DMS53 treated with DMSO at 0.1 percent for 48 hours (cell line): ENCODE results near the gene SRF.
A peak's percentile ranks its signal among the peaks of the same experiment; 100 is the strongest.

ENCODE experiments used
- DNase-seq: peaks from one replicate; lab custom pipeline; 2025; ENCODE audit not compliant: unreplicated experiment; lab: John Stamatoyannopoulos, UW

SRF gene

DNA sequence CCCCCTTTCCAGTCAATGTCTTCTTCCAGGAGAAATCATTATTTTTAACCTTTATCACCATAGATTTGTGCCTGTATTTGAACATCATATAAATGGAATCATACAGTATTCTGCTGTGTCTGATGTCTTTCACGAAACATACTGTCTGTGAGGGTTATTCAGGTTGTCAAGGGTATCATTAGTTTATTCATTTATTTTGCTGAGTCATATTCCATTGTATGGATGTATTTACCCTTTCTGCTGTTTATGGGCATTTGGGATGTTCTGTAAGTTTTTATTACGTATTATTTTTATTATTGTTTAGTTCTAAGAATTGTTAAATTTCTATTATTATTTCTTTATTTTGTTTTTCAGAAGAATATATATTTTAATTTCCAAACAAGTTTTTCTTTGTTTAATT is 36.2 kb downstream of the SRF start:
- peak; percentile 22 for DNase-seq

DNA sequence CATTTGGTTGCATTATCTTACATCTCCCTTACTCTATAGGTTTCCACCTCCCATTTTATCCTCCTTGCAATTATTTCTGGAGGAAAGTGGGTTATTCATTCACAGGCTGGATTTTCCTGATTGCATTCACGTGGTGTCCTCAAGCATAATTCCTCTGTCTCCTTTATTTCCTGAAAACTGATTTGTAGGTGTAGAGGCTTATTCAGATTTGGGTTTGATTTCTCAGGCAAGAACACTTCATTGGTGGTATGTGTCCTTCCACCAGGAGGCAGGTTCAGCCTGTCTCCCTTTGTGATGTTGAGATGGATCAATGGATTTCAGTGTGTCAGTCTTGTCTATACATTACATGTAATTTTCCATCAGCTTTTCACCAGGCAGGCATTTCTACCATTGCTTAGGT is 40.9 kb downstream of the SRF start:
- no peak for DNase-seq

DNA sequence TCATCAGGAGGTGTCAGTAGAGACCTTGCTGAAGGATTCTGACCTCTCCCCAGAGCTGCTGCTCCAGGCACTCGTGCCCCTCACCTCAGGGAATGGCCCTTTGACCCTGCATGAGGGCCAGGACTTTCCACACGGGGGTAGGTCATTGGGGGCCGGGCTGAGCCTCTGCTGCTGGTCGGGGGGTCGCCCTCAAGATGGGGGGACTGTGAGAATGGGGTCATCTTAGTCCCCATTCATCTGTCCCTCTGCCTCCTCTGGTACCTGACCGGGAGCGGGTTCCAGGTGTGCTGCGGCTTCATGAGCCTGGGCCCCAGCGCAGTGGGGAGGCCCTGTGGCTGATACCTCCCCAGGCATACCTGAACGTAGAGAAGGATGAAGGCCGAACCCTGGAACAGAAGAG is 42.4 kb downstream of the SRF start:
- no peak for DNase-seq

DNA sequence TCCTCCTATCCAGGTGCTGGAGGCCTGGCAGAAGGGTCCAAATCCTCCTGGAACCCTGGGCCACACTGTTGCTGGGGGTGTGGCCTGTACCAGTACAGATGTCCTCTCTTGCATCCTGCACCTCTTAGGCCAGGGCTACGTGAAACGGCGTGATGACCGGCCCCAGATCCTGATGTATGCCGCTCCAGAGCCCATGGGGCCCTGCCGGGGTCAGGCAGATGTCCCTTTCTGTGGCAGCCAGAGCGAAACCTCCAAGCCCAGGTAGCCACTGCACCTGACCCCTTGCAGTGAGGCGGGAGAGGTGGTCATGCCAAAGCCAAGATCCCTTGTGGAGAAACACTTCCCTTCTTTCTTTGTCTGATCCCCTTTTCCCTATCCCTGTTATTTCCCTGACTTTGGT is 44.0 kb downstream of the SRF start:
- no peak for DNase-seq

DNA sequence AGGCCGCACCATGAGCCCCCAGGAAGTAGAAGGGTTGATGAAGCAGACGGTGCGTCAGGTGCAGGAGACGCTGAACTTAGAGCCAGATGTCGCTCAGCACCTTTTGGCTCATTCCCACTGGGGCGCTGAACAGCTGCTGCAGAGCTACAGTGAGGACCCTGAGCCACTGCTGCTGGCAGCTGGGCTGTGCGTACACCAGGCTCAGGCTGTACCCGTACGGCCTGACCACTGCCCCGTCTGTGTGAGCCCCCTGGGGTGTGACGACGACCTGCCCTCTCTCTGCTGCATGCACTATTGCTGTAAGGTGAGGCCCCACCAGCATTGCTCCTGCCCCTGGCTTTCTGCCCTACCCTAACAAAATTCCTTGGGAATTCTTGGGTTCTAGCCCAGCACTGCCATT is 45.1 kb downstream of the SRF start:
- DNase-seq: no peak

DNA sequence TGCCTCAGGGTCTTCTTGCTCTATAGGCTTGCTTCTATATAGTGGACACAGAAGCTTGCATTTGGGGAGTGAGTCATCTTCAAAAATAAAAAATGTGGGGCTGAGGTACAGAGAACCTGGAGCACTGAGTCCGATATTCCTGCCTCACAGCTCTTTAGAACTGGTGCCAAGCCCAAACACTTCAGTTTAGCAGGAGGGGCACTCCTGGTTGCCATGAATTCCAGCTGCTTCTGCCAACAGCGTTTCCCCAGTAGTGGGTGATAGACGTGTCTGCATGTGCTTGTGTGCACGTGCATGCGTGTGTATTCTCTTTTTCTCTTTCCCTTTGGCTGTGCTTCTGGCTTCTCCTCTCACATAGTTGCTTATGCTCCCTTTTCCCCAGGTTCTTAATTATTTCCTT is 46.3 kb downstream of the SRF start:
- DNase-seq: no peak

DNA sequence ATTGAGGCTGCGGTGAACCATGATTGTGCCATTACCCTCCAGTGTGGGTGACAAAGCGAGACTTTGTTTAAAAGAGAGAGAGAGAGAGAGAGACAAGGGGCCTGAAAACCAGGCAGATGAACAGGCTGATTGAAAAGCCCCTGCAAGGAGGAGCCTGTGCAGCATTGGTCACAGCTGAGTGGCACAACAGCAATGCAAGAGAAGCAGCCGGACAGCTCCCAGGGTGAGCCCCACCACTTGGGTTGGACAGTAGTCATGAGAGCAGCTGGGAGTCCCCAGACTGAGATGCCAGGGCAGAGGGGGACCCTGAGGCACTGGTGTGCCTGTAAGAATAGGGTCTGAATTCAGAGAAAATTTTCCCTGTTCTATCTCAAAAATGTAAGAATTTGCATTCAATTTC is 48.0 kb downstream of the SRF start:
- no peak for DNase-seq

DNA sequence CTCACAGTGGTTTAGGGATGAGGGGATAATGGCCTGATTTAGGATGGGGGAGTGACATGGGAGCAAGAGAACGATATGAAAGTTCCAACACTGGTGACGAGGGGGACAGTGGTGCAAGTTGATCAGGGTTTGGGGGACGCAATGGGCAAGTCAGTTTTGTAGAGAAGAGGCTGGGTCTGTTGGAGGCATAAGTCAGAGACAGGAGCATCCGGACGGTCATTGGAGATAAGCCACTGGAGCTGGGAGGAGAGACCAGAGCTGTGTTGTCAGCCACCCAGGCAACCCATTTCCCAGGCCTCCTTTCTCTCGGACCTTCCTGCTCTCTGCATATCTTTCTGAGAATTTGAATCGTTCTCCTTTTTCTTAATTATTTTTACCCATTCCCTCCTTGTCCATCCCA is 48.7 kb downstream of the SRF start:
- no peak for DNase-seq

DNA sequence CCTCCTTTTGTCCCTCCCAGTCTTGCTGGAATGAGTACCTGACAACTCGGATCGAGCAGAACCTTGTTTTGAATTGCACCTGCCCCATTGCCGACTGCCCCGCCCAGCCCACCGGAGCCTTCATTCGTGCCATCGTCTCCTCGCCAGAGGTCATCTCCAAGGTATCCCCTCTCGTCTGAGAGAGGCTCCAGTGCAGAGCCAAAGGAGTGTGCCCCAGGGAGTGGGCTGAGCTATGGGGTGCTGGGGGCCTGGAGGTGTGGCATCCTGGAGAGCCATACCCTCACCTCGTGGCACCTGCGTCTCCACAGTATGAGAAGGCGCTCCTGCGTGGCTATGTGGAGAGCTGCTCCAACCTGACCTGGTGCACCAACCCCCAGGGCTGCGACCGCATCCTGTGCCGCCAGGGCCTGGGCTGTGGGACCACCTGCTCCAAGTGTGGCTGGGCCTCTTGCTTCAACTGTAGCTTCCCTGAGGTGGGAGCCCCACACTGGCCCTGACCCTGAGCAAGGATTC is 49.4 kb downstream of the SRF start:
- no peak for DNase-seq

DNA sequence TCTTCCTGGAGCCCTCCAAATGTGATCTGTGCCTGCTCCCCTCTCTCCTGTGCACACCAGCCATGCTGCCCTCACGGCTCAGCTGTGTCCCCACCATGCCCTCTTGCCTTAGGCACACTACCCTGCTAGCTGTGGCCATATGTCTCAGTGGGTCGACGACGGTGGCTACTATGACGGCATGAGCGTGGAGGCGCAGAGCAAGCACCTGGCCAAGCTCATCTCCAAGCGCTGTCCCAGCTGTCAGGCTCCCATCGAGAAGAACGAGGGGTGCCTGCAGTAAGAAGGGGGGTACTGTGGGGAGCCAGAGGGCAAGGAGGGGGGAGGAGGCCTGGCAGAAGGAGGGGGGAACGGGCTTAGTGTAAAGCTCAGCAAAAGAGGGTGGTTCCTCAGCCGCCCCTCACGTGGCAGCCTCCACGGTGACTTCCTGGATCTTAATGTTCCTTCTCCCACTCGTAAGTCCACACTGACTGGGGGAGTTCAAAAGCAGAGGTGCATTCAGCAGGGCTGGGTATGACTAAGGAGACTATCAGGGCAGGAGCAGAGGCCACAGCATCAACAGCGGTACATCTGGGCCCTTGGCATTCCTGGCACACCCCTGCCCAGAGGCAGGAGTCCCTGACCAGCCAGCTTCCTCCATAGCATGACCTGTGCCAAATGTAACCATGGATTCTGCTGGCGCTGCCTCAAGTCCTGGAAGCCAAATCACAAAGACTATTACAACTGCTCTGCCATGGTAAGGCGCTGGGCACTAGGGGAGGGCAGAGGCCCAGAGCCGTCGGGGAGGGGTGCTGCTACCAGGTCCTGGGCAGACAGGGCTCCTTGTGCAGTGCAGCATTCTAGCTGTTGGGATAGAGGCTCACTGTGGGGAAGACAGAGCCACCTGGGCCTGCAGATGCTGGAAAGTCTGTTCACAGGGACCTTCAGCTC is 50.2 kb downstream of the SRF start:
- no peak for DNase-seq

DNA sequence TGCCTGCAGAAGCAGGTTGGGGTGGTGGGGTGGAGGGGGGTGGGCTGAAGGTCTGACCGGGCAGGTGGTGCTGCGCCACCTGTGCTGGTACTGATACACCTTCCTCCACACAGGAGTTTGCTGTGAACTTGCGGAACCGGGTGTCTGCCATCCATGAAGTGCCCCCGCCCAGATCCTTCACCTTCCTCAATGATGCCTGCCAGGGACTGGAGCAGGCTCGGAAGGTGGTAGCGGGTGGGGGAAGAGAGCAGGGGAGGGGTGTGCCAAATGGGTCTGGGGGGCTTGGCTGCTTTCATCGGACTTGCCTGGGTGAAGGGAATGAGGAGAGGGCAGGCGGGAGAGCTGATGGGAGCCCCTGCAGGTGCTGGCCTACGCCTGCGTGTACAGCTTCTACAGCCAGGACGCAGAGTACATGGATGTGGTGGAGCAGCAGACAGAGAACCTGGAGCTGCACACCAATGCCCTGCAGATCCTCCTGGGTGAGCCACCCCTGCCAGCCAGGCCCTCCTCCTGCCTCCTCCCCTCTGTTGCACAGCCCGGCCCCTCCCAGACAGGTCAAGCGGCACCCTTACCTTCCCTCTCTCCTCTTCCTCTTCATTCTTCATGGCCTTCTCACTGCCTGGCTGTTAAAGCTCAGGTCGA is 51.5 kb downstream of the SRF start:
- no peak for DNase-seq

DNA sequence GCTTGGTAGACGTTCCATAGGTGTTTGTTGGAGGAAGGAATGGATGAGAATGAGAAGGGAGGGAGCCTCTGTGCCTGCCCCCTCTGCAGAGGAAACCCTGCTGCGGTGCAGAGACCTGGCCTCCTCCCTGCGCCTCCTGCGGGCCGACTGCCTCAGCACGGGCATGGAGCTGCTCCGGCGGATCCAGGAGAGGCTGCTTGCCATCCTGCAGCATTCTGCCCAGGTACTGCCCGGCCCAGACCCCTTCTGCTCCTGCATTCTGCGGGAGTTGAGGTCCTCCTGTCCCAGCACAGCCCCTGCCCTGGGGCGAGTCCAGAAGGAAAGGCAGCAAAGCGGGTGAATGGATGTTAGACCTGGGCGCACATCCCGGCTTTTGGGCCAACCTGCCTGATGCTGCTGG is 52.1 kb downstream of the SRF start:
- no peak for DNase-seq

DNA sequence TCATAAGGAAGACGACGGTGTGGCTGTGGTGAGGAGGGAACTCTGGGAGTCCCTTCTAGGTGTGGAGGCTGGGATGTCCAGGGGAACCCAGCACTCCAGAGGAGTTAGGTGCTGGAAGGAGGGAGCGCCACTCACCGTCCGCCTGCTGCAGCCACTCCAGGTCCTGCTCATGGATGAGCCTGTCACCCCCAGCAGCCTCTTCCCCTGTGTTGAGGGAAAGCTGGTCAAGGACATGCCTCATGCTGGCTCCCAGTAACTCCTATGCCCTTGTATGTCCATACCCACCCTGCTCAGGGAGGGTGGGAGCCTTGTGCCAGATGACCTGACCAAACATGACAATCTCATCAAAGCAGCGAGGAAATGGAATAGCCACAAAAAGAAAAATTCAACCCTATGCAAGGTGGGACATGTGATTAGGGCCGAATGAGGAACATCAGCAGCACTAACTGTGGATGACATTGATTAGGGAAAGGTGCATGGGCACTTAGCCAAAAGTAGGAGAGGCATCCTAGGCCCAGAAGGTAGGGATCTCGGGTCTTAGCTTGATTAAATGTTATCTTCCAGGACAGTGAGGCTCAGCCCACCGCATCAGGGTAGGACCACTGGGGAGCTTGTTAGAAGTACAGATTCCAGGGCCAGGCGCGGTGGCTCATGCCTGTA is 55.3 kb downstream of the SRF start:
- no peak for DNase-seq

DNA sequence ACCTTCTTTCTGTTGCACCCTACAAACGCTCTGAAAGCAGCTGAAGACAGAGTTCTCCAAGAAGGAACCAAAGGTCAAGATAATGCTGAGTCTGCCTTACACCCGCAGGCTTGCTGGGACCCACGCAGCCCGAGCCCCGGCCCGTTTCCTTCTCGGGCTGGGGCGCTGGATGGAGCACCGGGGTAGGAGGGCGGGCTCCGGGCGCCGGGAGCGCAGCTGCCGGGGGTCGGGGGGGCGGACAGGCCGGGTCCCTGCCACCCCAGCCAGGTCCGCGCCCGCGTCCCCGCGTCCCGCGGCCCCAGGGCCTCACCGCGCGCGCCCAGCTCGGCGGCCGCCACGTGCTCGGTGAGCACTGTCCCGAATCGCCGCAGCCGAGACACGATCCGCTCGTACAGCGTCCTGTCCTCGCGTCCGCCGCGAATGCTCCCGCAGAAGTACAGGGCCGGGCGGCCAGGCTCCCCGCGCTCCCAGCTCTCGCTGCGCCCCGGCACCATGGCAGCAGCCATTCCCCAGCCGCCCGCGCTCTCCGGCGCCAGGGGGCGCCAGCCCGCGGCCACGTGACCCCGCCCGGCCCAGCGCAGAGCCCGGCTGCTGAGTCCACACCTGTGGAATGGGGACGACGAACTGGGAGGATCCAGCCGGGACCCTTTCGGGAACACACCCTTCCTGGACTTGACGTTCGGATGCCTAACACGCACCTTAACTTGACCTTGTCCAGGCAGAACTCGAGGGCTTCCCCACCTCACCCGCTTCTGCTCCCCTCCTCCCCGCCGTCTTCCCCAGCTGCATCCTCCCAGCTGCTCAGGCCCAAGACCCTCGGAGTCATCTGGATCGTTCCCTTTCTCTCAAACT is 58.1 kb downstream of the SRF start, which contains the start of gene DNPH1:
DNPH1 (minus strand) TSS at position 531 of the 852 bp plus-strand sequence; CDS start at position 506, 25 bp downstream.
- peak; percentile 19 for DNase-seq

DNA sequence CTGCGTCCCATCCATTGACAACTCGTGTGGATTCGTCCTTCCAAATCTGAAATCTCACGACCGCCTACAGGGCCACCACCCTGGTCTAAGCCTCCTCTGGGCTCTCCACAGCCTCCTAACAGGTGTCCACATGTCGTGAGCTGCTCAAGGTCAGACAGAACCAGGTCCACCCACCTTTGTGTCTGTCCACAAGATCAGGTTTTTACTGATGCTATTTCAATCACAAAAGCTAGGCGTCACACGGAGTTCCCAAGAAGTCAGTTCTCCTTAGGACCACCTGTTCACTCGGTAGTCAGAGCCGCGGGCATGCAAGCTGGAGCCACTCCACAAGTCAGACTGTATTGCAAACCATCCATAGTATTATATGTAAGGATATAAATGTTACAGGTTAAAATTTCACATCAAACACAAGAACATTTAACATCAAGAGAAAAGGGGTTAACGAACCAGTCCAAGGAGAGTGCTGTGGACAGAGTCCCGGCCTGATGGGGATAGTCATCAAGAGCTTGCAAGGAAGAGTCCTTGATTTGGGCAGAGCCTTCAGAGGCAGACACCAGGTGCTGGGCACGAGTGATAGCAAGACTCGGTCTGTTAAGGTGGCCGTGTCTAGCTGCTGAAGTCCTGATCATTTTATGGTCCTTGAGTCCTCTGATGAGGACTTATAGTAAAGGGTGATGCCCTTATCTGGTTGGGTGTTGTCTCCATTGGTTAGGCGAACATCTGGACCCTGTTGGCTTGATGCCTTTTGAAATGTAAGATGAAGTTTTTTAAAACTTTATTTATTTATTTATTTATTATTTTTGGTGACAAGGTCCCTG is 58.9 kb downstream of the SRF start:
- no peak for DNase-seq

DNA sequence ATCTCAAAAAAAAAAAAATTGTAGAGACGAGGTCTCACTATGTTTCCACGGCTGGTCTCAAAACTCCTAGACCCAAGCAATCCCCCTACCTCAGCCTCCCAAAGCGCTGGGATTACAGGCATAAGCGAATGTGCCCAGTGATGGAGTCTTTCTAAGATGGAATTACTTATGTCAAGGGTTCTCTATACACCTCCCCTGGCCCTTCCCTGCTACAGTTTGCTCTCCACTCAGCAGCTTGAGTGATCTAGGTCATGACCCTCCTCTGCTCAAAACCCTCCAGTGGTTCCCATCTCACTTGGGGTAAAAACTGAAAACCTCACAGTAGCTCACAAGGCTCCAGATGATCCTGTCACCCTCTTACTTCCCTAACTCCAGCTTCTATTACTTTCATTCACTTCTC is 60.0 kb downstream of the SRF start:
- no peak for DNase-seq
